GM21825 (cell line): ENCODE results near the gene NAV2.

ENCODE experiments used
- ATAC-seq: cut with Tn5 transposase; IDR thresholded peaks from one replicate; pipeline ENCODE4 v1.9.1; 2021; ENCODE audit warnings: mild to moderate bottlenecking, moderate library complexity; ENCODE audit not compliant: unreplicated experiment

The NAV2 gene

GRCh38 chr11:19712281-19713195, at the start of gene NAV2:
NAV2 (plus strand) TSS chr11:19712837; CDS start chr11:19713696, 859 bp downstream.
- peak; percentile 99 for ATAC-seq

GRCh38 chr11:19663206-19663605, 49.4 kb upstream of the NAV2 start:
- ATAC-seq, result no peak

GRCh38 chr11:19664886-19665548, 47.6 kb upstream of the NAV2 start:
- ATAC-seq, result no peak

- no peak for ATAC-seq
Observed at GRCh38 chr11:19666951-19667350, 45.7 kb upstream of the NAV2 start.

- no peak for ATAC-seq
Observed at GRCh38 chr11:19669511-19669910, 43.1 kb upstream of the NAV2 start.

GRCh38 chr11:19670030-19670791, 42.4 kb upstream of the NAV2 start:
- no peak for ATAC-seq

GRCh38 chr11:19672586-19673206, 39.9 kb upstream of the NAV2 start:
- ATAC-seq, result no peak

- no peak for ATAC-seq
Observed at GRCh38 chr11:19673924-19674729, 38.5 kb upstream of the NAV2 start.

- ATAC-seq, result no peak
Observed at GRCh38 chr11:19674836-19675235, 37.8 kb upstream of the NAV2 start.

GRCh38 chr11:19675397-19675796, 37.2 kb upstream of the NAV2 start:
- ATAC-seq, result no peak

GRCh38 chr11:19676475-19677380, 35.9 kb upstream of the NAV2 start:
- ATAC-seq, result no peak

GRCh38 chr11:19677381-19678080, 35.1 kb upstream of the NAV2 start:
- no peak for ATAC-seq

- no peak for ATAC-seq
Observed at GRCh38 chr11:19679952-19680828, 32.4 kb upstream of the NAV2 start.

GRCh38 chr11:19680829-19681368, 31.7 kb upstream of the NAV2 start:
- no peak for ATAC-seq

- ATAC-seq, result no peak
Observed at GRCh38 chr11:19683141-19683805, 29.4 kb upstream of the NAV2 start.

- no peak for ATAC-seq
Observed at GRCh38 chr11:19683862-19684491, 28.7 kb upstream of the NAV2 start.
